HG03575 (cell line): Measurements from ENCODE around the gene MEF2D.

Source experiments
- ATAC-seq: cut with Tn5 transposase; IDR thresholded peaks from one replicate; pipeline ENCODE4 v1.9.1; 2021; ENCODE audit not compliant: unreplicated experiment, insufficient number of reproducible peaks, low FRiP score; ENCODE audit errors: extremely low read depth

Gene MEF2D

GRCh38 chr1:156478250-156478627, 22.3 kb downstream of the MEF2D start:
- ATAC-seq = no peak

- ATAC-seq = no peak
Measured at GRCh38 chr1:156477526-156478249, 22.9 kb downstream of the MEF2D start.

- no peak for ATAC-seq
Measured at GRCh38 chr1:156476501-156477298, 23.9 kb downstream of the MEF2D start.

GRCh38 chr1:156475568-156476500, 24.7 kb downstream of the MEF2D start:
- ATAC-seq = no peak

GRCh38 chr1:156474966-156475365, 25.6 kb downstream of the MEF2D start:
- no peak for ATAC-seq

- ATAC-seq = no peak
Measured at GRCh38 chr1:156471496-156472490, 28.8 kb downstream of the MEF2D start.

- no peak for ATAC-seq
Measured at GRCh38 chr1:156470473-156470872, 30.1 kb downstream of the MEF2D start.

- ATAC-seq = no peak
Measured at GRCh38 chr1:156468693-156469345, 31.8 kb downstream of the MEF2D start.

- ATAC-seq = no peak
Measured at GRCh38 chr1:156467906-156468305, 32.7 kb downstream of the MEF2D start.

- no peak for ATAC-seq
Measured at GRCh38 chr1:156467385-156467784, 33.2 kb downstream of the MEF2D start.

GRCh38 chr1:156465747-156466365, 34.7 kb downstream of the MEF2D start:
- no peak for ATAC-seq

GRCh38 chr1:156464825-156465452, 35.6 kb downstream of the MEF2D start:
- ATAC-seq = no peak

GRCh38 chr1:156464335-156464734, 36.2 kb downstream of the MEF2D start:
- no peak for ATAC-seq

- ATAC-seq = no peak
Measured at GRCh38 chr1:156463874-156464273, 36.7 kb downstream of the MEF2D start.

GRCh38 chr1:156462954-156463795, 37.4 kb downstream of the MEF2D start:
- no peak for ATAC-seq
